Endothelial cell of umbilical vein (primary cell): ENCODE data around the gene SMAD9. TPM values are rescaled to one million over a fixed set of nuclear protein-coding genes. Genes with fewer than 3 reads are reported as not detected.

Experiments
- polyA plus RNA-seq, 4 experiments: library from polyadenylated mRNA; depleted of rRNA in 3 of 4; stranded (reverse) in 3 of 4; unstranded in 1 of 4; fragments of >200 nt; gene quantifications; 2 replicates each; pipeline versions ENCODE4 v1.2.1 to v1.2.3, GENCODE V29; 2011 to 2012; ENCODE audit warnings: missing spikeins in 1 of 4
- total RNA-seq: library from RNA; stranded (reverse); gene quantifications from 2 replicates; pipeline ENCODE4 v1.2.3, GENCODE V29; 2021

SMAD9 gene
- total and polyA plus RNA-seq, 2 donors (not counting 3 experiments of a cell fraction or from before 2014, with no cell fraction given) = 2.2 to 4.2 TPM

Other genes with a start within 250 kb of the SMAD9 start
- not detected in 2 replicates for gene SERTM1, start 246.2 kb downstream of the SMAD9 start, total RNA-seq
- 0.06 TPM in 1 of 2 replicates, not detected in the other for gene SERTM1, start 246.2 kb downstream of the SMAD9 start, polyA plus RNA-seq
- 7.2 and 9.0 TPM in 2 replicates for gene RFXAP, start 101.0 kb downstream of the SMAD9 start, total RNA-seq
- gene RFXAP, start 101.0 kb downstream of the SMAD9 start, polyA plus RNA-seq = 2.3 and 3.0 TPM in 2 replicates
- 29.3 and 31.3 TPM in 2 replicates for gene ALG5, start 79.1 kb upstream of the SMAD9 start, total RNA-seq
- gene ALG5, start 79.1 kb upstream of the SMAD9 start, polyA plus RNA-seq = 17.0 and 24.4 TPM in 2 replicates
- 37.4 and 62.1 TPM in 2 replicates for gene EXOSC8, start 80.5 kb upstream of the SMAD9 start, total RNA-seq
- gene EXOSC8, start 80.5 kb upstream of the SMAD9 start, polyA plus RNA-seq = 19.7 and 24.5 TPM in 2 replicates
- gene SUPT20H, start 139.4 kb upstream of the SMAD9 start, total RNA-seq = 65.9 and 70.7 TPM in 2 replicates
- gene SUPT20H, start 139.4 kb upstream of the SMAD9 start, polyA plus RNA-seq = 47.2 and 48.3 TPM in 2 replicates
- not detected in 2 replicates for gene CSNK1A1L, start 185.4 kb upstream of the SMAD9 start, total RNA-seq
- gene CSNK1A1L, start 185.4 kb upstream of the SMAD9 start, polyA plus RNA-seq = not detected in 2 replicates